Fibroblast of lung (primary cell): Measurements from ENCODE around the gene KCNN4.

Source experiments
- CTCF ChIP-seq, 2 donors: IDR thresholded peaks in 1 of 2; conservative IDR thresholded peaks in 1 of 2; 1 replicate in 1 of 2; 2 replicates in 1 of 2; pipeline ENCODE4 v1.5.1; 2011 to 2012; ENCODE audit warnings: low read length in 2 of 2, control low read depth in 1 of 2, inconsistent platforms in 1 of 2, low read depth in 1 of 2, mild to moderate bottlenecking in 1 of 2
- EZH2 ChIP-seq: IDR thresholded peaks from 2 replicates; pipeline ENCODE4 v1.5.1; 2012; ENCODE audit warnings: low read length, control low read depth, mild to moderate bottlenecking; ENCODE audit errors: missing control alignments

- TF ChIP-seq CTCF (conservative IDR thresholded peaks at IDR 0.05 in 1 of 2, IDR thresholded peaks at IDR 0.05 in 1 of 2; ENCODE audit: low read depth in 1 of 2, low read length in 2 of 2) (no peak), EZH2 (no peak)
Observed at GRCh38 chr19:43751466-43752220, 29.1 kb downstream of the KCNN4 start.
